Measurements from ENCODE around the gene ABCG1.

The ABCG1 gene

DNA sequence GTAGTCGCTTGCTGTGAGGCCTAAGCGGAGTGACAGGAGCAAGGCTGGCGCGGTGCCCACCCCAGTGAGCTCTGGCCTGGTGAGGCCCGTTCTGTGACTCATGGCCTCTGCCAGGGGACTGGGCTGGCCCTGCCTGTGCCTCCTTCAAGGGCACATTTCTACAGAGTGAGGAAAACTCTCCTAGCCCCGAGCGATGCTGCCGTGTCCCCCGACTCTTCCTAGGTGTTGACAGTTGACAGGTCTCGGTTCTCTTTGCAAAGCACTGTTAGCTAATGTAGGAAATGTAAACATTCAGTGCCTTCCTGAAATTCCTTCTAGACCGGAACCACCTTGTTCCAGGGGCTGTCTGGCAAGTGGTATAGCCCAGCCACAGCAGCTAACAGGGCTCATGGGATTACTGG lies 43.9 kb downstream of the ABCG1 start:
- TF ChIP-seq POLR2A (IDR thresholded peaks at IDR 0.05; ENCODE audit: low read length) (no peak), GATA1 (IDR thresholded peaks at IDR 0.05; ENCODE audit: low read depth, low read length) (no peak)
- DNase-seq: no peak

DNA sequence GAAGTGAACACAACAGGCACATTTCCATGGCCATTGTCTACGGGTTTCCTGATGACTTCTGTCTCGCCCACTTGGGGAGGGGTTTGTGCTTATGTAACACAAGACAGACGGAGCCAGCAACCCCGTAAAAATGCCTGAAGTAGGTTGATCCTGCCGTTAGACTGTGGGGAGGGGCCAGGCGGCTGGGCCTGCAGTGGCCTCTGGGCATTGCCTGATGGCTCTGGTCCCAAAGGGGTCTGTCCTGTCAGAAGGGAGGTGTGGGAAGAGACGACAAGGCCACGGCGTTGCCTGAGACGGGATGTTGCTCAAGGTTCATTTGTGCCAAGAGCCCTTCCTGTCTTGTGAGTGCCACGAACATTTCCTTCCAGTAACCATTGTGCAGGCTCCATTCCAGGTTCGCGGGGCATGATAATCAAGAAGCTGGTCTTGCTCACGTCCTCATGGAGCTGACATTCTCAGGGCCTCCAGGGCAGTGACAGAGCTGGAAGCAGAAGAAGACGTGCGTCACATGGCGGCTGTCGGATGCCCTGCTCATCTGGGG lies 44.7 kb downstream of the ABCG1 start:
- no peak for DNase-seq
- no peak for TF ChIP-seq GATA1 (IDR thresholded peaks at IDR 0.05; ENCODE audit: low read depth, low read length)

- TF ChIP-seq GATA1 (IDR thresholded peaks at IDR 0.05; ENCODE audit: low read depth, low read length) (no peak), POLR2A (IDR thresholded peaks at IDR 0.05; ENCODE audit: low read length) (no peak)
- DNase-seq: no peak
Observed at GRCh38 chr21:42264245-42265195, 45.6 kb downstream of the ABCG1 start.

DNA sequence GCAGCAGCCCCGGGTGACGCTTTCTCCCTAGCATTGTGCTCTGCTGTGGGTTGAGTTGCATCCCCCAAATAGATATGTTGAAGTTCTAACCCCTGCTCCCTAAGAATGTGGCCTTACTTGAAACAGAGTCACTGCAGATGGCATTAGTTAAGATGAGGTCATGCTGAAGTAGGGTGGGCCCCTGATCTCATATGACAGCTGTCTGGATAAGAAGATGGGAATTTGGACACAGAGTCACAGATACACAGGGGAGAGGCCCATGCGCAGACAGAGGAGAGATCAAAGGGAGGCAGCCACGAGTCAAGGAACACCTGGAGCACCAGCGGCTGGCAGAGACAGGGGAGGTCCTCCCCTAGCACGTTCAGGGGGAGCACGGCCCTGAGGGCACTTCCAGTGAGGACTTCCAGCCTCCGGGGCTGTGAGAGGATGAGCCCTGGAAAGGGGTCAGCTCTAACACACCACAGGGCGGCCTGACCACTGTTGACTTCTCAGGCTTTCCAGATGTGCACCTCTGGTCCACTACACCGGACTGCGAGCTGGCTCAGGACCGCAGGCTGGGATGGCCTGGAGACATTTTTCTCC lies 46.4 kb downstream of the ABCG1 start:
- peak; percentile 16 to 20 for DNase-seq
- TF ChIP-seq POLR2A (IDR thresholded peaks at IDR 0.05; ENCODE audit: low read length) (no peak), GATA1 (IDR thresholded peaks at IDR 0.05; ENCODE audit: low read depth, low read length) (no peak)

GRCh38 chr21:42266971-42267556 lies 48.1 kb downstream of the ABCG1 start:
- TF ChIP-seq GATA1 (IDR thresholded peaks at IDR 0.05; ENCODE audit: low read depth, low read length) (no peak), POLR2A (IDR thresholded peaks at IDR 0.05; ENCODE audit: low read length) (no peak)

GRCh38 chr21:42269386-42269785 lies 50.4 kb downstream of the ABCG1 start:
- no peak for TF ChIP-seq POLR2A (IDR thresholded peaks at IDR 0.05; ENCODE audit: low read length)
- TF ChIP-seq GATA1 (IDR thresholded peaks at IDR 0.05; ENCODE audit: low read depth, low read length): no peak

More at GRCh38 chr21:42266971-42267556, 48.1 kb downstream of the ABCG1 start:
- DNase-seq: peak in 1 of 2 experiments; percentile 11

GRCh38 chr21:42271065-42271464 lies 52.1 kb downstream of the ABCG1 start:
- DNase-seq: no peak
- TF ChIP-seq POLR2A (IDR thresholded peaks at IDR 0.05; ENCODE audit: low read length) (no peak), GATA1 (IDR thresholded peaks at IDR 0.05; ENCODE audit: low read depth, low read length) (no peak)

More at GRCh38 chr21:42269386-42269785, 50.4 kb downstream of the ABCG1 start:
- DNase-seq: no peak

DNA sequence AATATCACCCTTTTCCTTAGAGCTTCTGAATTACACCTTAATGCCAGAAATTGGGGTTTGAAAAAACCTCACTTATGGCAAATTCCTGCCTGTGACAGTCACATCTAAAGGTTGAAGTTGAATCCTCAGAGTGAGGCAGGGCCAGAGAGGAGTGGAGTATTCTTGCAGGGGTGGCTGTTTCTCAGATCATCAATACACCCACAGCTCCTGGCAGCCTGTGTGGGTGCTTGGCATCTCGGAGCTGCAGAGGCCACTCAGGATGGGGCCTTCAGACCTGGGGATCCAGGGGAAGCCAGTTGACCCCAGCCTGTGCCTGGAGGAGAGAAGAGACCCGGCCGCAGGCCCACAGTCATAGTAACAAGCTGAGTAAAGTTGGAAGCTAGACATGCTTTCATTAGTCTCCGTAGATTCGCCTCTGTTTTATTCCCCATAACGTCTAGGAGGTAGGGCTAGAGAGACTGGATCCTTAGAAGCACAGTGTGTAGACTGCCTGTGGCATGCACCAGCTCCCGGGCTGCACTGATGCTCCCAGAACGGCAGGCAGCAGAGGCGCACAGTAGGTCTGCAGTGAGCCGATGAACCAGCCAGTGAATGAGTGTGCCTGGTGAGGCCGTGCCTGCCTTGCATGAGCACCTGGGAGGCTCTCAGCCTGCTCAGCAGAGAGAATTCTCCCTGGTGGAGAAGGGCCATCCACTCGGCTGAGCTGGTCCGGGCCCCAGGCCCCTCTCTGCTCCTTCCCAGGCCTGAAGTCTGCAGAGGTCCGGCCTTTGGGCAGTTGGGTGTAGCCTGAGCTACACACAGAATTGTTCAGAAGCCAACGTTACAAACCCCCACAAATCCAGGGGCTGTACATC lies 53.4 kb downstream of the ABCG1 start:
- no peak for DNase-seq
- no peak for TF ChIP-seq POLR2A (IDR thresholded peaks at IDR 0.05; ENCODE audit: low read length)
- TF ChIP-seq GATA1 (IDR thresholded peaks at IDR 0.05; ENCODE audit: low read depth, low read length): no peak

DNA sequence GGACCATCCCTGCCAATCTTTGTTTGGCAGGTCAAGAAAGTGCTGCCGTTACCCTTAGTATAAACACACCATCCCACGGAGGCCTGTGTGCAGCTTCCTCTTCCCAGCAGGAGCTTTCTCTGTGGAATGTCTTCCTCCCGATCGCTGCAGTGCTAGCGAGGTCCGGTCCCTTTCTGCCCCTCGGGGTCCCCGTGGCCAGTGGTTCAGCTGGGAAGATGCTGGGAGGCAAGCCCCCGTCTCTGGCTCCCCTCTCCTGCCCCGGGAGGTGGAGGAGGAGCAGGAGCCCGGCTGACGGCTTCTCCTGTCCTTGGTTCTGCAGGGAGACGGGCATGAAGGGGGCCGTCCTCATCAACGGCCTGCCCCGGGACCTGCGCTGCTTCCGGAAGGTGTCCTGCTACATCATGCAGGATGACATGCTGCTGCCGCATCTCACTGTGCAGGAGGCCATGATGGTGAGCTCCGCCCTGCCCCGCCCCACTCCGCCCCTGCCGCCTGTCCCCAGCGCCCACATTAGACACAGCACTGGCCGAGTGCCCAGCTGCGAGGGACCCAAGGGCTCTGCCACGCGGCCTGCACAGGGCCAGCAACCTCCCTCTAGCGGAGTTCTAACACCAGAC lies 54.2 kb downstream of the ABCG1 start:
- no peak for TF ChIP-seq POLR2A (IDR thresholded peaks at IDR 0.05; ENCODE audit: low read length)
- no peak for TF ChIP-seq GATA1 (IDR thresholded peaks at IDR 0.05; ENCODE audit: low read depth, low read length)
- DNase-seq: no peak

DNA sequence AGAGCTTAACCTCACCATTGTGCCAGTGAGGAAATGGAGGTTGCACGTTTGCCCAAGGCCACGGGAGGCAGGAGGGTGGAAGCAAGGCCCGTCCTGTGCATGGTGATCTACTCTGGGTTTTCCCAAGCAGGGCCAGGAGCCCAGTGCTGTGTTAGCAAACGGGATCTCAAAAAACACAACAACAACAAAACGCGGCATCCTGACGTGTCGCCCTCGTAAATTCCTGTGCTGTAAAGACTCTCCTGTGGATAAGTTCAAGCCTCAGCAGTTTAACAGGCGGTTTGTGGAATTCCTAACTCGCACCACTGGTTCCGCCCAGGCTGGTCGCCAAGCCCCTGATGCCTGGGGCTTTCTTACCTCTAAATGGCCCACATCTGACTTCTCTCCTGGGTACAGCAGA lies 57.1 kb downstream of the ABCG1 start:
- TF ChIP-seq POLR2A (IDR thresholded peaks at IDR 0.05; ENCODE audit: low read length): no peak
- no peak for TF ChIP-seq GATA1 (IDR thresholded peaks at IDR 0.05; ENCODE audit: low read depth, low read length)
- no peak for DNase-seq

- TF ChIP-seq POLR2A (IDR thresholded peaks at IDR 0.05; ENCODE audit: low read length) (no peak), GATA1 (IDR thresholded peaks at IDR 0.05; ENCODE audit: low read depth, low read length) (no peak)
- no peak for DNase-seq
Observed at GRCh38 chr21:42276526-42277154, 57.7 kb downstream of the ABCG1 start.

DNA sequence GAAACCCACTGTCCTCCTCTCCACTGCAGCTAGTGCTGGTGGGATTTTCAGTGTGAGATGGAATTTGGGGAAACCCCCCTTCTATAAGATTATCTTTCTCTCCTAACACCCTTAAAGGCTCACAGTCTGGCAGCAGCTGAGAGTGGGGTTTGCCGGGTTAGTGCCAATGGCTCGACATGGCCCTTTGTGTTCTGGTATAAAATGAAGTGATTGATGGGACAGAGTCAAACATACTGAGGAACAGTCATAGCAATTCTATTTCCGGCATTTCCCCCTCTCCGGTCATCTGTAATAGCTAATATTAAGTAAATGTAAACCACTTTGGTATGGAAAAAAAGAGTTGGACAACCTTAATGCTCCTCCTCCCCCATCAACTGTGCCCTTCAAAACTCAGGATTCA lies 58.7 kb downstream of the ABCG1 start:
- TF ChIP-seq POLR2A (IDR thresholded peaks at IDR 0.05; ENCODE audit: low read length) (no peak), GATA1 (IDR thresholded peaks at IDR 0.05; ENCODE audit: low read depth, low read length) (no peak)
- DNase-seq: no peak
